ENCODE results near the gene MYOF. TPM values are rescaled to one million over a fixed set of nuclear protein-coding genes. Genes with fewer than 3 reads are reported as not detected.

The MYOF gene
- total and polyA plus RNA-seq, 2 experiments from 2014 or later: 101 to 261 TPM

- H3K9me2 ChIP-seq (ENCODE audit: insufficient read depth): no peaks in the 10 kb centered on the region
- H3K27me3 ChIP-seq (replicated peaks; ENCODE audit: insufficient read depth): no peaks in the 10 kb centered on the region
- H2AFZ ChIP-seq: peak overlapping the region; percentile 37; the same call in 1 of the 2 replicates
- peak overlapping the region; percentile 95 for H3K27ac ChIP-seq
- in situ Hi-C loops (cut with MboI): loop anchor here (10.0 kb wide), 1 partner anchor 108 kb away; the partner anchor contains the start of gene MYOF
- peak overlapping the region; percentile 41 for H3K4me3 ChIP-seq
- no peaks in the 10 kb centered on the region for H4K20me1 ChIP-seq (ENCODE audit: insufficient read depth)
- H3F3A ChIP-seq (ENCODE audit: insufficient read depth): peaks cover 68% of the 10 kb centered on the region
- peak; percentile 92 for DNase-seq
- 9 to 11% methylated on average over 10 of the region's 10 CpGs for whole genome bisulfite sequencing, 2 experiments (ENCODE audit: low coverage in 1 of 2, low lambda C conversion rate in 2 of 2, missing lambda C conversion rate in 2 of 2)
- no peaks in the 10 kb centered on the region for H3K9me3 ChIP-seq (ENCODE audit: low read depth)
- peaks cover 52% of the 10 kb centered on the region for H3K4me1 ChIP-seq (ENCODE audit: insufficient read depth)
- H3K36me3 ChIP-seq (ENCODE audit: low read depth): peaks cover 76% of the 10 kb centered on the region
- H3K4me2 ChIP-seq (ENCODE audit: unreplicated experiment): peak overlapping the region; percentile 63
- peaks cover 42% of the 10 kb centered on the region for H3K79me2 ChIP-seq (ENCODE audit: insufficient read depth)
- peak overlapping the region; percentile 84 for H3K9ac ChIP-seq
- TF ChIP-seq EZH2 (IDR thresholded peaks at IDR 0.05; ENCODE audit: insufficient read depth, poor library complexity, severe bottlenecking): no peak
These were observed 105.5 kb downstream of the MYOF start for GRCh38 chr10:93376372-93377293.

GRCh38 chr10:93370961-93371360, 111.2 kb downstream of the MYOF start:
- no peaks in the 10 kb centered on the region for H3K9me2 ChIP-seq (ENCODE audit: insufficient read depth)
- peaks cover 64% of the 10 kb centered on the region for H3K79me2 ChIP-seq (ENCODE audit: insufficient read depth)
- no peaks in the 10 kb centered on the region for H3K9me3 ChIP-seq (ENCODE audit: low read depth)
- TF ChIP-seq EZH2phosphoT487 (IDR thresholded peaks at IDR 0.05; ENCODE audit: insufficient read depth, low read depth) (no peak), EZH2 (IDR thresholded peaks at IDR 0.05; ENCODE audit: insufficient read depth, poor library complexity, severe bottlenecking) (no peak)
- no peak overlapping the region for H3K9ac ChIP-seq
- 53 to 62% methylated on average over 1 of the region's 1 CpG for WGBS, 2 experiments (ENCODE audit: low coverage in 1 of 2, low lambda C conversion rate in 2 of 2, missing lambda C conversion rate in 2 of 2)
- H3K27ac ChIP-seq: no peak overlapping the region
- peaks cover 85% of the 10 kb centered on the region for H3K36me3 ChIP-seq (ENCODE audit: low read depth)
- H3K4me2 ChIP-seq (ENCODE audit: unreplicated experiment): no peak overlapping the region
- no peaks in the 10 kb centered on the region for H3K27me3 ChIP-seq (replicated peaks; ENCODE audit: insufficient read depth)
- 0 out of 2 replicates have a peak, but pooled peaks cover under 1% of the 10 kb centered on the region for H3K4me1 ChIP-seq (ENCODE audit: insufficient read depth)
- H3K4me3 ChIP-seq: no peak overlapping the region
- no peaks in the 10 kb centered on the region for H4K20me1 ChIP-seq (ENCODE audit: insufficient read depth)
- in situ Hi-C loops (cut with MboI): loop anchor here (10.0 kb wide), 1 partner anchor 114 kb away; the partner anchor contains the start of gene MYOF
- DNase-seq: no peak
- no peak overlapping the region for H2AFZ ChIP-seq
- H3F3A ChIP-seq (ENCODE audit: insufficient read depth): peaks cover 38% of the 10 kb centered on the region

GRCh38 chr10:93369588-93370164, 112.5 kb downstream of the MYOF start:
- Histone ChIP-seq H3K9ac (no peak overlapping the region), H3F3A (ENCODE audit: insufficient read depth) (peaks cover 40% of the 10 kb centered on the region; the same call in 1 of the 2 replicates), H3K79me2 (ENCODE audit: insufficient read depth) (peaks cover 57% of the 10 kb centered on the region), H3K36me3 (ENCODE audit: low read depth) (peaks cover 90% of the 10 kb centered on the region), H3K9me3 (ENCODE audit: low read depth) (no peaks in the 10 kb centered on the region), H4K20me1 (ENCODE audit: insufficient read depth) (no peaks in the 10 kb centered on the region), H3K9me2 (ENCODE audit: insufficient read depth) (no peaks in the 10 kb centered on the region), H3K4me1 (ENCODE audit: insufficient read depth) (no peaks in the 10 kb centered on the region), H2AFZ (no peak overlapping the region), H3K4me3 (no peak overlapping the region), H3K27ac (no peak overlapping the region), H3K27me3 (replicated peaks; ENCODE audit: insufficient read depth) (no peaks in the 10 kb centered on the region), H3K4me2 (ENCODE audit: unreplicated experiment) (no peak overlapping the region)
- 40 to 51% methylated on average over 6 of the region's 6 CpGs for WGBS, 2 experiments (ENCODE audit: low coverage in 1 of 2, low lambda C conversion rate in 2 of 2, missing lambda C conversion rate in 2 of 2)
- TF ChIP-seq EZH2phosphoT487 (IDR thresholded peaks at IDR 0.05; ENCODE audit: insufficient read depth, low read depth) (no peak), EZH2 (IDR thresholded peaks at IDR 0.05; ENCODE audit: insufficient read depth, poor library complexity, severe bottlenecking) (no peak)
- DNase-seq: no peak
- in situ Hi-C loops (cut with MboI): loop anchor here (10.0 kb wide), 1 partner anchor 115 kb away; the partner anchor contains the start of gene MYOF

DNA sequence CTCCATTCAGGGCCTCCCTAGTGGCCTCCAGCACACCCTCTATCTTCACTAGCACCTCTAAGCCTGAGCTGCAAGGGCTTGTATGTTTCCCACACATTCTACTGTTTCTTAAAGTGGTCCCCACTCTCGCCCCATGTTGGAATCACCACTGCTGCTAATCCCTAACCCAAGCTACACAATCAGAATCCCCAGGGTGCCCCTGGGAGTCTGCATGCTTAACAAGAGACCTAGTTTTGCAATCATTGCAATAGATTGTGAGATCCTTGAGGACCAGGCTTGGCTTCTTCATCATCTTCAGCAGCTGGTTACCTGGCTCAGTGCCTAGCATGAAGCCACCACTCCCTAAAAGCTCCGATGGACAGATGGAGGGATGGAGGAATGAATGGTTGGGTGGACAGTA, 113.9 kb downstream of the MYOF start:
- Histone ChIP-seq H3K9me2 (ENCODE audit: insufficient read depth) (no peaks in the 10 kb centered on the region), H3K79me2 (ENCODE audit: insufficient read depth) (peaks cover 52% of the 10 kb centered on the region), H4K20me1 (ENCODE audit: insufficient read depth) (no peaks in the 10 kb centered on the region), H2AFZ (no peak overlapping the region), H3K4me1 (ENCODE audit: insufficient read depth) (no peaks in the 10 kb centered on the region), H3K27me3 (replicated peaks; ENCODE audit: insufficient read depth) (no peaks in the 10 kb centered on the region), H3K9me3 (ENCODE audit: low read depth) (no peaks in the 10 kb centered on the region), H3K4me3 (no peak overlapping the region), H3K4me2 (ENCODE audit: unreplicated experiment) (no peak overlapping the region), H3K27ac (no peak overlapping the region), H3K36me3 (ENCODE audit: low read depth) (peaks cover 91% of the 10 kb centered on the region), H3F3A (ENCODE audit: insufficient read depth) (peaks cover 43% of the 10 kb centered on the region; the same call in 1 of the 2 replicates), H3K9ac (no peak overlapping the region)
- no peak for DNase-seq
- in situ Hi-C loops (cut with MboI): no loop called here
- 73 to 77% methylated on average over 2 of the region's 2 CpGs for WGBS, 2 experiments (ENCODE audit: low coverage in 1 of 2, low lambda C conversion rate in 2 of 2, missing lambda C conversion rate in 2 of 2)
- TF ChIP-seq EZH2 (IDR thresholded peaks at IDR 0.05; ENCODE audit: insufficient read depth, poor library complexity, severe bottlenecking) (no peak), EZH2phosphoT487 (IDR thresholded peaks at IDR 0.05; ENCODE audit: insufficient read depth, low read depth) (no peak)
